ENCODE data around the gene PHLDB2. TPM values are rescaled to one million over a fixed set of nuclear protein-coding genes. Genes with fewer than 3 reads are reported as not detected.

The PHLDB2 gene
- total RNA-seq, 4 donors from 2014 or later, result 63.6 to 154 (median 107) TPM

DNA sequence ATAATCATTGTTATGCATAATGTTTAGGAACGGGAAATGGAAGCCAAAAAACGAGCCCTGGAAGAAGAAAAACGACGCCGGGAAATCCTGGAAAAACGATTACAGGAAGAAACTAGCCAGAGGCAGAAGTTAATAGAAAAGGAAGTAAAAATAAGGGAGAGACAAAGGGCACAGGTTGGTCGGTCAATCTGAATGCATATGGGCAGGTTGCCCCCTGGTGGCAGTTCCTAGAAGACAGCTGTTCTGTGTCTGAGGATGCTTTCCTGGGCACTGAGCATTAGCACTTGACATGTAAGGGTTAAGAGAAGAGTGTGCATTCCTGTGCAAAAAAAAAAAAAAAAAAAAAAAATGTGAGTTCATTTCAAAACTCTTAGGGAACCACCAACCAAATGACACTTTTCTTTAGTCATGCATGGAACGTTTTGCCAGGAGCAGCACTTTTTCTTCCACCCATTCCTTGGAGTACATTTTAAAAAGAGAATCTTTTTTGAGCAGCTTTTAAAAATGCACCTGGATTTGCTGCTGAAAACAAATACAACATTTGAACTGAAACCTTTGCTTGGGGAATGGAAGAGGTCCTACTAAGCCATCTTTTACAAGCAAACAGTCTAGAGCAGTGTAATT is 108.7 kb downstream of the PHLDB2 start:
- Histone ChIP-seq H3K4me1 (peaks cover 18 to 28% (median 25%) of the 10 kb centered on the region in 4 donors), H3K9me3 (no peaks in the 10 kb centered on the region), H3K27me3 (no peaks in the 10 kb centered on the region), H3K36me3 (peaks cover 0 to 40% (median 16%) of the 10 kb centered on the region in 4 donors), H3K4me3 (no peak overlapping the region), H3K27ac (replicated peaks in 1 of 4) (peak overlapping the region; percentile 38 to 67 (median 48))
- DNase-seq (ENCODE audit: extremely low spot score), result peak; percentile 97
- 10% methylated on average over 8 of the region's 8 CpGs for WGBS
- TF ChIP-seq POLR2AphosphoS5 (IDR thresholded peaks at IDR 0.05) (peak; percentile 35 to 41), POLR2A (IDR thresholded peaks at IDR 0.05; ENCODE audit: low read depth) (no peak), EP300 (IDR thresholded peaks at IDR 0.05) (no peak)
- TF ChIP-seq, protein P1, sequence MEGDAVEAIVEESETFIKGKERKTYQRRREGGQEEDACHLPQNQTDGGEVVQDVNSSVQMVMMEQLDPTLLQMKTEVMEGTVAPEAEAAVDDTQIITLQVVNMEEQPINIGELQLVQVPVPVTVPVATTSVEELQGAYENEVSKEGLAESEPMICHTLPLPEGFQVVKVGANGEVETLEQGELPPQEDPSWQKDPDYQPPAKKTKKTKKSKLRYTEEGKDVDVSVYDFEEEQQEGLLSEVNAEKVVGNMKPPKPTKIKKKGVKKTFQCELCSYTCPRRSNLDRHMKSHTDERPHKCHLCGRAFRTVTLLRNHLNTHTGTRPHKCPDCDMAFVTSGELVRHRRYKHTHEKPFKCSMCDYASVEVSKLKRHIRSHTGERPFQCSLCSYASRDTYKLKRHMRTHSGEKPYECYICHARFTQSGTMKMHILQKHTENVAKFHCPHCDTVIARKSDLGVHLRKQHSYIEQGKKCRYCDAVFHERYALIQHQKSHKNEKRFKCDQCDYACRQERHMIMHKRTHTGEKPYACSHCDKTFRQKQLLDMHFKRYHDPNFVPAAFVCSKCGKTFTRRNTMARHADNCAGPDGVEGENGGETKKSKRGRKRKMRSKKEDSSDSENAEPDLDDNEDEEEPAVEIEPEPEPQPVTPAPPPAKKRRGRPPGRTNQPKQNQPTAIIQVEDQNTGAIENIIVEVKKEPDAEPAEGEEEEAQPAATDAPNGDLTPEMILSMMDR (IDR thresholded peaks at IDR 0.05), result peak; percentile 85 to 94 (median 90)
- intact Hi-C loops (cut with DNase I), result loop anchor here (1.0 to 2.0 kb wide), 2 partner anchors 107 to 250 kb away; no protein-coding TSS in a partner anchor

DNA sequence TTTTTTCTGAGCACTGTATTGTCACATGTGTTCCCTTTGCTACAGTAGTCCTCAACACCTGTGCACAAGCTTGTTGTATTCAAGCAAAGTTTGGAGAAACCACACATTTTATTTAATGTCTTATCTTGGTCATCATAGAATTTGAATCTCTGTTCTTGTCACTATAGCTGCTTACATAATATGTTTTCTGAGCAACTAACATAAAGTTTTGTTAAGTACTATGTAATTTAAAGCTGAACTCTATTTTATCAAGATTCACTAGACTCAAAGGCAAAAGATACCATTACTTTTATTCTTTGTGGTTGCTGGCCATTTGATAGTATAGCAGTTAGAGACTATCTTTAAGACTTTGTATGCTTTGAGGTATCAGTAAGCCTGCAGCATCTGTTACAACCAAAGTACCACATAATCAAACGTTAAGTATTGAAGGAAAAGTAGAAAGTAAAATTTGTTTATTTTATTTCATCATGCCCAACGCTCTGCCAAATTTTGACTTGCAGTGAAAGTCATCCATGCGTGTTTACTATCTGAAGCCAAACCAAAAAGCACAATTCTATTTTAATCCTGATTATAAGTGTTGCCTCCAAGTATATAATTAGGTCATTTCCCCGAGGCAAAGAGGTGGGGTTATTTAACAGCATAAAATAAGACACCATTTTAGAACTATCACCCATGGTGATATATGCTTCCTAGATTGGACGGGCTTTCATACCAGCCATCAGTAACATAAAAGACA is 109.4 kb downstream of the PHLDB2 start:
- Histone ChIP-seq H3K4me3 (no peak overlapping the region), H3K4me1 (peaks cover 18 to 28% (median 25%) of the 10 kb centered on the region in 4 donors), H3K27me3 (no peaks in the 10 kb centered on the region), H3K9me3 (no peaks in the 10 kb centered on the region), H3K36me3 (peaks cover 0 to 42% (median 18%) of the 10 kb centered on the region in 4 donors), H3K27ac (replicated peaks in 1 of 4) (peak overlapping the region; percentile 5 to 67 (median 45))
- no peak for TF ChIP-seq EP300 (IDR thresholded peaks at IDR 0.05)
- TF ChIP-seq POLR2AphosphoS5 (IDR thresholded peaks at IDR 0.05), result no peak
- DNase-seq (ENCODE audit: extremely low spot score), result no peak
- 36% methylated on average over 5 of the region's 5 CpGs for WGBS
- intact Hi-C loops (cut with DNase I), result loop anchor here (1.0 kb wide), 1 partner anchor 251 kb away; no protein-coding TSS in a partner anchor

DNA sequence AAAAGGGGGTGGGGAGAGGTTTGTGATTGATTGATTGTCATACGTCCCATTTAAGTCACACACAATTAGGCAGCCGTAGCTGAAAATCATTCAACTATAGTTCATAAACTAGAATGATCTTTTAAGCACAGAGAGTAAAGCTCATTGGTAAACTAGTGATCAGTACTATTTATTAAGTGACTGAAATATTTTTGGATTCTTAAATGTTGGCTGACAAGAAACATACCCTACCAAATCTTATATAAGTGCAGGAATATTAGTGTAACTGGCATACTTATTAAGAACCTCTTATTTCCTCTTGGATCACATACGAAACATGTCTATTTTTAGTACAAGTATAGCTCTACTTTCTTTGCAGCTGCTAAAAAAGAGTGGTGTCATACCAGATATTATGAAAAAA is 111.3 kb downstream of the PHLDB2 start:
- H3K9me3 ChIP-seq, result no peaks in the 10 kb centered on the region
- TF ChIP-seq POLR2AphosphoS5 (IDR thresholded peaks at IDR 0.05), result no peak
- TF ChIP-seq EP300 (IDR thresholded peaks at IDR 0.05), result no peak
- TF ChIP-seq, protein P1 (IDR thresholded peaks at IDR 0.05), result no peak
- TF ChIP-seq POLR2A (IDR thresholded peaks at IDR 0.05; ENCODE audit: low read depth), result no peak
- H3K36me3 ChIP-seq, result peaks cover 0 to 47% (median 18%) of the 10 kb centered on the region in 4 donors
- H3K27me3 ChIP-seq, result no peaks in the 10 kb centered on the region
- intact Hi-C loops (cut with DNase I), result no loop called here
- DNase-seq (ENCODE audit: extremely low spot score), result no peak
- peak overlapping the region in 1 of 4 donors; percentile 6 for H3K27ac ChIP-seq (replicated peaks in 1 of 4)
- peaks cover 18 to 28% (median 25%) of the 10 kb centered on the region in 4 donors for H3K4me1 ChIP-seq
- WGBS, result 55% methylated on average over 3 of the region's 3 CpGs
- H3K4me3 ChIP-seq, result no peak overlapping the region

DNA sequence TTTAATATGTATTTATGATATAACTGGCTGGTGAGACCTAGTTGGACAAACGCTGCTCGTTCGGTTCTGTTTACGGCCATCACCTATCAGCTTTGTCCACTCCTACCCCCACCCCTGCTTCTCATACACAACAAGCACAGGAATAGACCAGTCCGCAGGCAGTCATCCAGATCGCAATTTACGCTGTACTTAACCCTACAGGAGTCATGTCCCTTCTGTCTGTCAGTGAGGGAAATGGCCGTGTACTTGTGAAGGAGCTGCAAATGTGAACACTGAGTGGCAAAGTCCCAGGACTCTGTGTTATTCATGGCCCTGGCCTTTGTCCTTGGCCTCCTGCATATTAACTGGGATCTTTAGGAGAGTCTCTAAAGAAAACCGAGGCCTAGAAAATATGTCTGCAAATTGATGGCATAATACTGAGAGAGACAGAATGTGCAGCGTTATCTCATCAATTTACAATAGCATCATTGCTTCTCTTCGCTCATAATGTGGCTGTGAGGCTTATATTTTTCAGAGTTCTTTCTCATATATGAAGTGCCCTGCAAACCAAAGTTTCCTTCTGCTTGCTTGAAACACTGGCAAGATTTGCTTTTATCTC is 112.6 kb downstream of the PHLDB2 start:
- H3K27ac ChIP-seq (replicated peaks in 1 of 4), result peak overlapping the region in 1 of 4 donors; percentile 7
- peaks cover 0 to 47% (median 18%) of the 10 kb centered on the region in 4 donors for H3K36me3 ChIP-seq
- H3K4me3 ChIP-seq, result no peak overlapping the region
- TF ChIP-seq EP300 (IDR thresholded peaks at IDR 0.05) (no peak), POLR2AphosphoS5 (IDR thresholded peaks at IDR 0.05) (no peak), POLR2A (IDR thresholded peaks at IDR 0.05; ENCODE audit: low read depth) (no peak)
- TF ChIP-seq, protein P1 (IDR thresholded peaks at IDR 0.05), result no peak
- H3K4me1 ChIP-seq, result peaks cover 18 to 26% (median 25%) of the 10 kb centered on the region in 4 donors
- no peak for DNase-seq (ENCODE audit: extremely low spot score)
- no peaks in the 10 kb centered on the region for H3K27me3 ChIP-seq
- no peaks in the 10 kb centered on the region for H3K9me3 ChIP-seq
- intact Hi-C loops (cut with DNase I), result no loop called here
- WGBS, result 83% methylated on average over 11 of the region's 11 CpGs

DNA sequence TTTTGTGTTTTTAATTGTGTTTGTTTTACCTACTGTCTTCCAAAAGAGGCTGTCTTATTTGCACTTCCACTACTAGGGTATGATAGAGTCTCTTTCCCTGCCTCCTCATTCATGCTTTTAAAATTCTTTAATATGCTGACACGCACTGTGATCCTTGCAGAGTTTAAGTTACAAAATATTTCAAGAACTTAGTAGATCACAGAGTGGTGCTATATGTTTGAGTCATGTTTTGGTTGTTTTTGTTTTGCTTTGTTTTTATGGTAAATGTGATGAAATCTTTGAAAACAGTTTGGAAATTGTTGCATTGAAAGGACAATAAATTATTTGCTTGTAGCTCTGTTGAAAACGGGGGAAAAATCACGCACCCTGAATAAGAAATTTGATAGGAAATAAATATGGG is 113.8 kb downstream of the PHLDB2 start:
- TF ChIP-seq, protein P1 (IDR thresholded peaks at IDR 0.05), result no peak
- TF ChIP-seq POLR2A (IDR thresholded peaks at IDR 0.05; ENCODE audit: low read depth) (no peak), POLR2AphosphoS5 (IDR thresholded peaks at IDR 0.05) (no peak), EP300 (IDR thresholded peaks at IDR 0.05) (no peak)
- 79% methylated on average over 3 of the region's 3 CpGs for WGBS
- Histone ChIP-seq H3K27me3 (no peaks in the 10 kb centered on the region), H3K4me3 (no peak overlapping the region), H3K4me1 (peaks cover 9 to 15% (median 13%) of the 10 kb centered on the region in 4 donors), H3K9me3 (no peaks in the 10 kb centered on the region), H3K36me3 (peaks cover 0 to 47% (median 18%) of the 10 kb centered on the region in 4 donors), H3K27ac (replicated peaks in 1 of 4) (no peak overlapping the region)
- no peak for DNase-seq (ENCODE audit: extremely low spot score)
- intact Hi-C loops (cut with DNase I), result no loop called here

Data from esophagus muscularis mucosa (tissue), 4 donors.